H1 (cell line): ENCODE measurements around the gene ADGRF1. TPM values are rescaled to one million over a fixed set of nuclear protein-coding genes. Genes with fewer than 3 reads are reported as not detected.

ENCODE experiments used
- CTCF ChIA-PET: fragments of 300-600 bp; sonication (Branson Sonifier 250); formaldehyde crosslinking; loops from one replicate; lab custom pipeline; 2021; ENCODE audit not compliant: partially characterized antibody; lab: Charles Lee
- POLR2A ChIA-PET: fragments of 300-600 bp; sonication (Branson Sonifier 250); formaldehyde crosslinking; loops from one replicate; lab custom pipeline; 2021; ENCODE audit warnings: inconsistent platforms; ENCODE audit not compliant: partially characterized antibody; lab: Charles Lee
- DNase-seq, 2 experiments: peaks; one replicate each; pipeline versions ENCODE4 v3.0.0 to v3.0.0-alpha.2; 2010 to 2022; ENCODE audit warnings: low spot score in 2 of 2, low read depth in 1 of 2, mixed read lengths in 1 of 2
- FAIRE-seq: peaks from 2 replicates; lab custom pipeline; 2011; peaks lifted over from hg19 to GRCh38; lab: Jason Lieb, UNC
- H2AFZ ChIP-seq: 2 replicates; pipeline ENCODE4 v1.8.1; 2012; ENCODE audit warnings: low read length, inconsistent platforms
- H2AK5ac ChIP-seq: 2 replicates; pipeline ENCODE4 v1.6.1; 2013; ENCODE audit warnings: low read depth, low read length
- H2BK120ac ChIP-seq: replicated peaks from 2 replicates; pipeline ENCODE3; 2013; ENCODE audit warnings: low read depth, low read length, inconsistent platforms
- H2BK12ac ChIP-seq: 2 replicates; pipeline ENCODE4 v1.6.1; 2013; ENCODE audit warnings: low read depth, low read length
- H2BK15ac ChIP-seq: 2 replicates; pipeline ENCODE4 v1.6.1; 2013; ENCODE audit warnings: low read length
- H2BK20ac ChIP-seq: 2 replicates; pipeline ENCODE4 v1.6.1; 2013; ENCODE audit warnings: low read length
- H2BK5ac ChIP-seq: 2 replicates; pipeline ENCODE4 v1.6.1; 2013; ENCODE audit warnings: low read depth, low read length
- H3K14ac ChIP-seq: 2 replicates; pipeline ENCODE4 v1.6.1; 2013; ENCODE audit warnings: inconsistent platforms; ENCODE audit not compliant: insufficient read length
- H3K18ac ChIP-seq: 2 replicates; pipeline ENCODE4 v1.6.1; 2013; ENCODE audit warnings: low read length; ENCODE audit errors: extremely low read depth
- H3K23ac ChIP-seq: 2 replicates; pipeline ENCODE4 v1.6.1; 2013; ENCODE audit warnings: inconsistent platforms; ENCODE audit not compliant: insufficient read length
- H3K23me2 ChIP-seq: 2 replicates; pipeline ENCODE4 v1.6.1; 2013; ENCODE audit warnings: low read depth, low read length
- H3K27ac ChIP-seq: 2 replicates; pipeline ENCODE4 v1.6.1; 2011; ENCODE audit warnings: low read depth, low read length, inconsistent platforms
- H3K27me3 ChIP-seq, 4 experiments: replicated peaks in 1 of 4; 1 replicate in 1 of 4; 2 replicates in 3 of 4; pipeline versions ENCODE4 v1.6.1 to v1.8.1; 2011 to 2013; ENCODE audit warnings: low read length in 3 of 4, mild to moderate bottlenecking in 3 of 4, inconsistent platforms in 2 of 4, mixed read lengths in 2 of 4, moderate library complexity in 1 of 4; ENCODE audit not compliant: control insufficient read depth in 3 of 4, insufficient read depth in 3 of 4; ENCODE audit errors: extremely low read depth in 1 of 4
- H3K36me3 ChIP-seq, 4 experiments: 2 replicates each; pipeline versions ENCODE4 v1.6.1 to v1.8.1; 2011 to 2013; ENCODE audit warnings: mild to moderate bottlenecking in 4 of 4, low read length in 3 of 4, moderate library complexity in 2 of 4, control low read depth in 1 of 4, inconsistent platforms in 1 of 4; ENCODE audit not compliant: insufficient read depth in 4 of 4, control insufficient read depth in 2 of 4
- H3K4ac ChIP-seq: replicated peaks from 2 replicates; pipeline ENCODE3; 2013; ENCODE audit warnings: low read length, low read depth, mixed read lengths, inconsistent platforms; ENCODE audit not compliant: insufficient read length
- H3K4me1 ChIP-seq, 4 experiments: replicated peaks in 1 of 4; 1 replicate in 1 of 4; 2 replicates in 3 of 4; pipeline versions ENCODE4 v1.6.1 to v1.8.1; 2011 to 2013; ENCODE audit warnings: low read length in 3 of 4, inconsistent platforms in 2 of 4, mixed read lengths in 1 of 4; ENCODE audit not compliant: insufficient read depth in 4 of 4, control insufficient read depth in 3 of 4
- H3K4me2 ChIP-seq, 2 experiments: 2 replicates each; pipeline versions ENCODE4 v1.6.1 to v1.8.1; 2011 to 2013; ENCODE audit warnings: low read depth in 2 of 2, low read length in 2 of 2, control low read depth in 1 of 2, inconsistent platforms in 1 of 2, mild to moderate bottlenecking in 1 of 2; ENCODE audit not compliant: insufficient read depth in 1 of 2
- H3K4me3 ChIP-seq, 4 experiments: fragments of 200-600, 300-600 bp in 1 of 4; sonication (generic), shearing (Covaris generic), sonication (Bioruptor Twin) in 1 of 4; 2 replicates each; pipeline versions ENCODE4 v1.5.1 to v1.8.1; 2011 to 2016; ENCODE audit warnings: low read length in 4 of 4, low read depth in 3 of 4, control low read depth in 2 of 4, inconsistent platforms in 2 of 4, mild to moderate bottlenecking in 2 of 4, mixed read lengths in 1 of 4, moderate library complexity in 1 of 4; ENCODE audit not compliant: insufficient read depth in 2 of 4; ENCODE audit errors: extremely low read depth in 1 of 4
- H3K56ac ChIP-seq: replicated peaks from 2 replicates; pipeline ENCODE3; 2013; ENCODE audit warnings: low read depth, mild to moderate bottlenecking, mixed read lengths, low read length, inconsistent platforms; ENCODE audit not compliant: insufficient read length
- H3K79me1 ChIP-seq: 2 replicates; pipeline ENCODE4 v1.6.1; 2013; ENCODE audit warnings: low read depth, low read length, control low read depth
- H3K79me2 ChIP-seq, 2 experiments: 2 replicates each; pipeline versions ENCODE4 v1.6.1 to v1.8.1; 2012 to 2013; ENCODE audit warnings: low read length in 2 of 2, mild to moderate bottlenecking in 2 of 2, inconsistent platforms in 1 of 2; ENCODE audit not compliant: insufficient read depth in 2 of 2, control insufficient read depth in 1 of 2
- H3K9ac ChIP-seq, 4 experiments: replicated peaks in 1 of 4; 1 replicate in 1 of 4; 2 replicates in 3 of 4; pipeline versions ENCODE4 v1.6.1 to v1.8.1; 2011 to 2013; ENCODE audit warnings: low read depth in 3 of 4, low read length in 3 of 4, control low read depth in 2 of 4, mild to moderate bottlenecking in 2 of 4, moderate library complexity in 2 of 4, inconsistent platforms in 1 of 4; ENCODE audit errors: extremely low read depth in 1 of 4
- H3K9me3 ChIP-seq, 2 experiments: 2 replicates each; pipeline versions ENCODE4 v1.6.1 to v1.8.1; 2012 to 2013; ENCODE audit warnings: mild to moderate bottlenecking in 2 of 2, moderate library complexity in 2 of 2, control low read depth in 1 of 2, inconsistent platforms in 1 of 2, low read depth in 1 of 2, low read length in 1 of 2, mixed read lengths in 1 of 2; ENCODE audit not compliant: insufficient read depth in 2 of 2
- H4K20me1 ChIP-seq, 2 experiments: replicated peaks in 1 of 2; 2 replicates each; pipeline versions ENCODE3 to v1.8.1; 2011 to 2013; ENCODE audit warnings: inconsistent platforms in 2 of 2, low read length in 2 of 2, mild to moderate bottlenecking in 1 of 2; ENCODE audit not compliant: insufficient read depth in 2 of 2, control insufficient read depth in 1 of 2
- H4K5ac ChIP-seq: 2 replicates; pipeline ENCODE4 v1.6.1; 2013; ENCODE audit warnings: low read length, low read depth, mixed read lengths, inconsistent platforms; ENCODE audit not compliant: insufficient read length
- H4K8ac ChIP-seq: 2 replicates; pipeline ENCODE4 v1.8.0; 2013; ENCODE audit warnings: mild to moderate bottlenecking, moderate library complexity, low read length, inconsistent platforms; ENCODE audit not compliant: insufficient read depth; ENCODE audit errors: extremely low read depth
- H4K91ac ChIP-seq: replicated peaks from 2 replicates; pipeline ENCODE3; 2013; ENCODE audit warnings: low read length, mixed read lengths, inconsistent platforms; ENCODE audit not compliant: insufficient read length
- EZH2 ChIP-seq: fragments of 200-600 bp; sonication (generic); IDR thresholded peaks from 2 replicates; pipeline ENCODE4 v1.7.1; 2012; ENCODE audit warnings: low read depth, mild to moderate bottlenecking, moderate library complexity, low read length, inconsistent platforms; ENCODE audit not compliant: severe bottlenecking
- RFX5 ChIP-seq: IDR thresholded peaks from 2 replicates; pipeline ENCODE4 v1.6.1; 2011; ENCODE audit warnings: low read depth, low read length, improper control_type of control experiment, borderline replicate concordance
- SAP30 ChIP-seq: fragments of 300-600 bp; sonication (generic); IDR thresholded peaks from 2 replicates; pipeline ENCODE4 v1.7.1; 2012; ENCODE audit warnings: low read length, moderate library complexity, mild to moderate bottlenecking, inconsistent platforms; ENCODE audit not compliant: insufficient read depth, insufficient replicate concordance
- SP4 ChIP-seq: IDR thresholded peaks from 2 replicates; pipeline ENCODE4 v1.6.1; 2012; ENCODE audit warnings: low read length, inconsistent platforms
- polyA plus RNA-seq, 7 experiments: library from polyadenylated mRNA; depleted of rRNA in 3 of 7; stranded (reverse) in 5 of 7; unstranded in 2 of 7; fragments of >200 nt in 5 of 7; fragments of 200-250 nt in 2 of 7; gene quantifications; 1 replicate in 5 of 7; 2 replicates in 1 of 7; 4 replicates in 1 of 7; pipeline versions ENCODE4 v1.2.1 to v1.2.3, GENCODE V29; 2011 to 2013; ENCODE audit warnings: missing spikeins in 2 of 7, mixed read lengths in 2 of 7
- total RNA-seq: library from RNA; stranded (reverse); fragmentation: NEBNext Ultra II Directional; extraction: Animal tissue kit (Norgen Biotek cat#: 25700); gene quantifications from 2 replicates; pipeline ENCODE4 v1.2.1, GENCODE V29; 2021
- TF ChIP-seq, protein P1 (sequence below), 3 experiments: IDR thresholded peaks; 1 replicate in 2 of 3; 2 replicates in 1 of 3; pipeline versions ENCODE4 v1.5.1 to v1.6.1; 2011; ENCODE audit warnings: low read length in 3 of 3, mild to moderate bottlenecking in 3 of 3, inconsistent platforms in 2 of 3, low read depth in 1 of 3, moderate library complexity in 1 of 3; ENCODE audit not compliant: insufficient read depth in 1 of 3; ENCODE audit errors: control extremely low read depth in 1 of 3

The ADGRF1 gene
- total and polyA plus RNA-seq, 2 of the 8 experiments (the other 6 are each of a cell fraction or from before 2014, with no cell fraction given): not detected

DNA sequence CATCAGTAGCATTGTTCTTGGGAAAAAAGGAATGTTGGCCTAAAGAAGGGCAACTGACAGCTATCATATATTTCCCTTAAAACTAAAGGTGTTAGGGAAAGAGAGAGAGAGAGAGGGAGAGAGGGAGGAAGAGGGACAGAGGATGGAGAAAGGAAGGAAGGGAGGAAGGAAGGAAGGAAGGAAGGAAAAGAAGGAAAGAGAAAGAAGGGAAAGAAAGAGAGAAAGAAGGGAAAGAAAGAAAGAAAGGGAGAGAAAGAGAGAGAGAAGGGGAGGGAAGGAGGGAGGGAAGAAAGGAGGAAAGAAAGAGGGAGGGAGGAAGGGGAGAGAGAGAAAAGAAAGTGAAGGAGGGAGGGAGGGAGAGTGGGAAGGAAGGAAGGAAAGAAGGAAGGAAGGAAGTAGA, 82.7 kb downstream of the ADGRF1 start:
- H4K91ac ChIP-seq: no peak overlapping the region
- no peak overlapping the region for H2AK5ac ChIP-seq
- no peak overlapping the region for H2BK5ac ChIP-seq
- no peak overlapping the region for H2BK20ac ChIP-seq
- no peak overlapping the region for H3K4me2 ChIP-seq
- H4K8ac ChIP-seq: no peak overlapping the region
- no peak overlapping the region for H2BK12ac ChIP-seq
- H3K56ac ChIP-seq: no peak overlapping the region
- H3K23me2 ChIP-seq: no peaks in the 10 kb centered on the region; the same call in 1 of the 2 replicates
- no peak overlapping the region for H3K14ac ChIP-seq
- H4K5ac ChIP-seq: no peak overlapping the region
- peaks cover 0 to 7% (median 3%) of the 10 kb centered on the region in 4 experiments; a peak in 2 of 7 replicates for H3K4me1 ChIP-seq
- no peak for TF ChIP-seq RFX5
- TF ChIP-seq, protein P1, sequence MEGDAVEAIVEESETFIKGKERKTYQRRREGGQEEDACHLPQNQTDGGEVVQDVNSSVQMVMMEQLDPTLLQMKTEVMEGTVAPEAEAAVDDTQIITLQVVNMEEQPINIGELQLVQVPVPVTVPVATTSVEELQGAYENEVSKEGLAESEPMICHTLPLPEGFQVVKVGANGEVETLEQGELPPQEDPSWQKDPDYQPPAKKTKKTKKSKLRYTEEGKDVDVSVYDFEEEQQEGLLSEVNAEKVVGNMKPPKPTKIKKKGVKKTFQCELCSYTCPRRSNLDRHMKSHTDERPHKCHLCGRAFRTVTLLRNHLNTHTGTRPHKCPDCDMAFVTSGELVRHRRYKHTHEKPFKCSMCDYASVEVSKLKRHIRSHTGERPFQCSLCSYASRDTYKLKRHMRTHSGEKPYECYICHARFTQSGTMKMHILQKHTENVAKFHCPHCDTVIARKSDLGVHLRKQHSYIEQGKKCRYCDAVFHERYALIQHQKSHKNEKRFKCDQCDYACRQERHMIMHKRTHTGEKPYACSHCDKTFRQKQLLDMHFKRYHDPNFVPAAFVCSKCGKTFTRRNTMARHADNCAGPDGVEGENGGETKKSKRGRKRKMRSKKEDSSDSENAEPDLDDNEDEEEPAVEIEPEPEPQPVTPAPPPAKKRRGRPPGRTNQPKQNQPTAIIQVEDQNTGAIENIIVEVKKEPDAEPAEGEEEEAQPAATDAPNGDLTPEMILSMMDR (IDR thresholded peaks at IDR 0.05; ENCODE audit: control extremely low read depth in 1 of 3, insufficient read depth in 1 of 3, low read depth in 1 of 3, low read length in 3 of 3): no peak
- TF ChIP-seq SAP30: no peak
- no peak for TF ChIP-seq SP4
- TF ChIP-seq EZH2: no peak
- no peak overlapping the region for H3K4me3 ChIP-seq
- H3K18ac ChIP-seq: no peak overlapping the region
- no peaks in the 10 kb centered on the region for H3K27me3 ChIP-seq
- POLR2A ChIA-PET: no interaction called here
- no peaks in the 10 kb centered on the region for H3K9me3 ChIP-seq
- H2BK120ac ChIP-seq: no peak overlapping the region
- no peak overlapping the region for H3K4ac ChIP-seq
- no peaks in the 10 kb centered on the region for H3K79me2 ChIP-seq
- no peak overlapping the region for H3K27ac ChIP-seq
- no peak overlapping the region for H3K9ac ChIP-seq
- no peak overlapping the region for H3K23ac ChIP-seq
- H2AFZ ChIP-seq: no peak overlapping the region
- no peak overlapping the region for H2BK15ac ChIP-seq
- DNase-seq: no peak
- H3K36me3 ChIP-seq: no peaks in the 10 kb centered on the region
- FAIRE-seq: no peak
- CTCF ChIA-PET: interaction anchor here (0.7 kb wide), 1 partner anchor 535 kb away, joined by 3 read pairs; no protein-coding TSS in a partner anchor
- no peaks in the 10 kb centered on the region for H4K20me1 ChIP-seq
- H3K79me1 ChIP-seq: no peaks in the 10 kb centered on the region
